Breast epithelium (tissue), 4 donors: Measurements from ENCODE around the gene CLK3. TPM values are rescaled to one million over a fixed set of nuclear protein-coding genes. Genes with fewer than 3 reads are reported as not detected.

ENCODE experiments used
- DNase-seq, 2 donors: peaks; one replicate each; pipeline ENCODE4 v3.0.0-alpha.2; 2019; ENCODE audit warnings: low spot score in 2 of 2
- H3K27ac ChIP-seq, 2 donors: fragments of 200-600 bp; sonication (generic) in 1 of 2; one replicate each; pipeline ENCODE4 v1.5.1; 2016 to 2019; ENCODE audit warnings: mild to moderate bottlenecking in 1 of 2
- H3K27me3 ChIP-seq, 2 donors: fragments of 200-600 bp; sonication (generic) in 1 of 2; one replicate each; pipeline versions ENCODE4 v1.5.1 to v1.6.0; 2017 to 2019; ENCODE audit warnings: control low read depth in 1 of 2, mild to moderate bottlenecking in 1 of 2
- H3K36me3 ChIP-seq: fragments of 200-600 bp; one replicate; pipeline ENCODE4 v1.5.1; 2019
- H3K4me1 ChIP-seq, 2 donors: fragments of 200-600 bp; sonication (generic); one replicate each; pipeline ENCODE4 v1.5.1; 2016 to 2019; ENCODE audit warnings: control low read depth in 1 of 2
- H3K4me3 ChIP-seq, 3 donors: fragments of 200-600 bp; sonication (generic); 1 replicate in 2 of 3; 2 replicates in 1 of 3; pipeline ENCODE4 v1.5.1; 2016 to 2019; ENCODE audit warnings: mild to moderate bottlenecking in 3 of 3, moderate library complexity in 2 of 3
- H3K9me3 ChIP-seq, 2 donors: fragments of 200-600 bp; sonication (generic) in 1 of 2; one replicate each; pipeline ENCODE4 v1.5.1; 2016 to 2019; ENCODE audit warnings: control low read depth in 1 of 2
- POLR2A ChIP-seq: fragments of 450-650 bp; IDR thresholded peaks from one replicate; pipeline ENCODE4 v1.6.1; 2016; ENCODE audit warnings: antibody characterized with exemption, mild to moderate bottlenecking, moderate library complexity
- POLR2AphosphoS5 ChIP-seq, 3 donors: sonication (generic); formaldehyde crosslinking; IDR thresholded peaks; one replicate each; pipeline ENCODE4 v1.6.1; 2017; ENCODE audit warnings: antibody characterized with exemption in 3 of 3
- intact Hi-C: fragments of 100-400 bp; cut with DNase I; formaldehyde crosslinking; loops from one replicate; pipeline ENCODE4 v1.15.1; 2023; ENCODE audit warnings: low total_unique reads
- total RNA-seq, 3 donors: library from RNA; depleted of rRNA; stranded (reverse); fragments of >200 nt; gene quantifications; one replicate each; pipeline ENCODE4 v1.1.0, GENCODE V29; 2016
- TF ChIP-seq, protein P1 (sequence below), 3 donors: fragments of 450-650 bp; IDR thresholded peaks; one replicate each; pipeline ENCODE4 v1.5.1; 2016 to 2017; ENCODE audit warnings: antibody characterized with exemption in 3 of 3, mild to moderate bottlenecking in 3 of 3, moderate library complexity in 3 of 3

The CLK3 gene
- total RNA-seq, 3 donors from 2014 or later, result 99.2 to 110 (median 101) TPM

- Histone ChIP-seq H3K4me3 (no peak overlapping the region), H3K27ac (peak overlapping the region; percentile 54 to 64), H3K27me3 (no peaks in the 10 kb centered on the region), H3K9me3 (no peaks in the 10 kb centered on the region), H3K36me3 (peaks cover 5% of the 10 kb centered on the region), H3K4me1 (peaks cover 0 to 8% of the 10 kb centered on the region in 2 donors)
- TF ChIP-seq POLR2AphosphoS5 (IDR thresholded peaks at IDR 0.05), result no peak
- intact Hi-C loops, result no loop called here
- no peak for DNase-seq
Measured at GRCh38 chr15:74664670-74665069, 49.0 kb downstream of the CLK3 start.

DNA sequence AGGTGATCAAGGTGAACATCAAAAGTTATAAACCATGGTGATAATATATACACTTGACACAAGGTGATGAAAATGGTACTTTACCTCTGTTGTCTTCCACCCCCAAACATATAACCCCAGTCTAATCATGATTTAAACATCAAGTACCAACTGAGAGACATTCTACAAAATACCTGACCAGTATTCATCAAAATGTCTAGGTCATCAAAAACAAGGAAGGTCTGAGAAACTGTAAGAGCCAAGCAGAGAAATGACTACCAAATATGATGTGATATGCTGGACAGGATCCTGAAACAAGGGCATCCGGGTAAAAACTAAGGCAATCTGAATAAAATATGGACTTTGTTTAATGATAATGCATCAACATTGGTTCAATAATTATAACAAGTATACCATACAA, 52.3 kb downstream of the CLK3 start:
- H3K27me3 ChIP-seq, result no peaks in the 10 kb centered on the region
- no peak for TF ChIP-seq POLR2AphosphoS5 (IDR thresholded peaks at IDR 0.05)
- TF ChIP-seq, protein P1, sequence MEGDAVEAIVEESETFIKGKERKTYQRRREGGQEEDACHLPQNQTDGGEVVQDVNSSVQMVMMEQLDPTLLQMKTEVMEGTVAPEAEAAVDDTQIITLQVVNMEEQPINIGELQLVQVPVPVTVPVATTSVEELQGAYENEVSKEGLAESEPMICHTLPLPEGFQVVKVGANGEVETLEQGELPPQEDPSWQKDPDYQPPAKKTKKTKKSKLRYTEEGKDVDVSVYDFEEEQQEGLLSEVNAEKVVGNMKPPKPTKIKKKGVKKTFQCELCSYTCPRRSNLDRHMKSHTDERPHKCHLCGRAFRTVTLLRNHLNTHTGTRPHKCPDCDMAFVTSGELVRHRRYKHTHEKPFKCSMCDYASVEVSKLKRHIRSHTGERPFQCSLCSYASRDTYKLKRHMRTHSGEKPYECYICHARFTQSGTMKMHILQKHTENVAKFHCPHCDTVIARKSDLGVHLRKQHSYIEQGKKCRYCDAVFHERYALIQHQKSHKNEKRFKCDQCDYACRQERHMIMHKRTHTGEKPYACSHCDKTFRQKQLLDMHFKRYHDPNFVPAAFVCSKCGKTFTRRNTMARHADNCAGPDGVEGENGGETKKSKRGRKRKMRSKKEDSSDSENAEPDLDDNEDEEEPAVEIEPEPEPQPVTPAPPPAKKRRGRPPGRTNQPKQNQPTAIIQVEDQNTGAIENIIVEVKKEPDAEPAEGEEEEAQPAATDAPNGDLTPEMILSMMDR (IDR thresholded peaks at IDR 0.05), result no peak
- TF ChIP-seq POLR2A, result no peak
- intact Hi-C loops, result no loop called here
- H3K4me3 ChIP-seq, result no peak overlapping the region
- H3K27ac ChIP-seq, result no peak overlapping the region
- no peak for DNase-seq
- no peaks in the 10 kb centered on the region for H3K9me3 ChIP-seq
- H3K4me1 ChIP-seq, result peaks cover 0 to 8% of the 10 kb centered on the region in 2 donors
- peaks cover 5% of the 10 kb centered on the region for H3K36me3 ChIP-seq

DNA sequence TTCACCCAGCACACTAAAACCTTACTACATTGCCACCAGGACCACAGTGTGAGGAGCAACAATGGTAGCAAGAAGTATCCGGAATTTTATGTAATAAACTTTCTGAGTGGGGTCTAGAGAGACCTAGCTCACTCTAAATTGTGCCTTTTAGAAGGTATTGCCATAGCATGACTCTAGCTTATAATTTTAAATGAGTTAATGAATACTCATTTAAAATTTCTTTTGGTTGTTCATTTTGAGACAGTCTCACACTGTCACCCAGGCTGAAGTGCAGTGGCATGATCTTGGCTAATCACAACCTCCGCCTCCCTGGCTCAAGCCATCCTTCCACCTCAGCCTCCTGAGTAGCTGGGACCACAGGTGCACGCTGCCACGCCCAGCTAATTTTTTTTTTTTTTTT, 54.0 kb downstream of the CLK3 start:
- H3K27ac ChIP-seq, result no peak overlapping the region
- no peak overlapping the region for H3K4me3 ChIP-seq
- intact Hi-C loops, result no loop called here
- peaks cover 5% of the 10 kb centered on the region for H3K36me3 ChIP-seq
- peaks cover 0 to under 1% of the 10 kb centered on the region in 2 donors for H3K4me1 ChIP-seq
- TF ChIP-seq, protein P1 (IDR thresholded peaks at IDR 0.05), result no peak
- no peak for TF ChIP-seq POLR2AphosphoS5 (IDR thresholded peaks at IDR 0.05)
- no peaks in the 10 kb centered on the region for H3K27me3 ChIP-seq
- H3K9me3 ChIP-seq, result no peaks in the 10 kb centered on the region
- DNase-seq, result no peak

- Histone ChIP-seq H3K27ac (no peak overlapping the region), H3K27me3 (no peaks in the 10 kb centered on the region), H3K9me3 (no peaks in the 10 kb centered on the region), H3K4me3 (no peak overlapping the region), H3K4me1 (no peaks in the 10 kb centered on the region), H3K36me3 (no peaks in the 10 kb centered on the region)
- DNase-seq, result no peak
- intact Hi-C loops, result no loop called here
- TF ChIP-seq, protein P1 (IDR thresholded peaks at IDR 0.05), result no peak
- no peak for TF ChIP-seq POLR2AphosphoS5 (IDR thresholded peaks at IDR 0.05)
Measured at GRCh38 chr15:74674161-74674560, 58.5 kb downstream of the CLK3 start.

DNA sequence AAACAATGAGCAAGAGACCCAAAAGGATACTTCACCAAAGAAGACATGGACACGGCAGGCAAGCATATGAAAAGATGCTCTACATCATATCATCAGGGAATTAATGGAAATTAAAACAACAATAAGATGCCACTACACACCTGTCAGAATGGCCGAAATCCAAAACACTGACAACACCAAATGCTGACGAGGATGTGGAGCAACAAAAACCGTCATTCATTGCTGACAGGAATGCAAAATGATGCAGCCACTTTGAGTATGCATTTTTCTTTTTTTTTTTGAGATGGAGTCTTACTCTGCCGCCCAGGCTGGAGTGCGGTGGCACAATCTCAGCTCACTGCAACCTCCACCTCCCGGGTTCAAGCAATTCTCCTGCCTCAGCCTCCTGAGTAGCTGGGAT, 61.2 kb downstream of the CLK3 start:
- Histone ChIP-seq H3K4me3 (no peak overlapping the region), H3K9me3 (no peaks in the 10 kb centered on the region), H3K36me3 (no peaks in the 10 kb centered on the region), H3K27me3 (no peaks in the 10 kb centered on the region), H3K27ac (no peak overlapping the region), H3K4me1 (no peaks in the 10 kb centered on the region)
- TF ChIP-seq, protein P1 (IDR thresholded peaks at IDR 0.05), result no peak
- TF ChIP-seq POLR2A (no peak), POLR2AphosphoS5 (IDR thresholded peaks at IDR 0.05) (no peak)
- intact Hi-C loops, result no loop called here
- no peak for DNase-seq

Other genes with a start within 250 kb of the CLK3 start
- gene CYP11A1, start 248.2 kb upstream of the CLK3 start, total RNA-seq, result 1 to 10 TPM; 1.1 to 4.6 (median 1.3) TPM
- gene SEMA7A, start 181.9 kb upstream of the CLK3 start, total RNA-seq, result 1 to 10 TPM in 1 of 3 donors, under 1 TPM in 2; 0.80 to 1.3 (median 0.88) TPM
- gene UBL7, start 154.7 kb upstream of the CLK3 start, total RNA-seq, result 10 to 100 TPM; 39.0 to 48.9 (median 44.5) TPM
- gene ARID3B, start 74.6 kb upstream of the CLK3 start, total RNA-seq, result 1 to 10 TPM; 5.2 to 6.0 (median 5.9) TPM
- gene EDC3, start 80.2 kb downstream of the CLK3 start, total RNA-seq, result 10 to 100 TPM; 13.8 to 21.7 (median 20.3) TPM
- gene CYP1A1, start 109.7 kb downstream of the CLK3 start, total RNA-seq, result 10 to 100 TPM in 1 of 3 donors, 1 to 10 TPM in 1, under 1 TPM in 1; 0.80 to 32.1 (median 4.8) TPM
- gene CYP1A2, start 133.0 kb downstream of the CLK3 start, total RNA-seq, result not detected
- gene CSK, start 166.2 kb downstream of the CLK3 start, total RNA-seq, result 10 to 100 TPM; 18.7 to 26.2 (median 18.7) TPM
- gene LMAN1L, start 197.0 kb downstream of the CLK3 start, total RNA-seq, result under 1 TPM in 1 of 3 donors, not detected in 2; 0.15 TPM
- gene CPLX3, start 210.8 kb downstream of the CLK3 start, total RNA-seq, result under 1 TPM in 1 of 3 donors, not detected in 2; 0.66 TPM
- 10 to 100 TPM; 28.3 to 48.8 (median 48.0) TPM for gene ULK3, start 227.3 kb downstream of the CLK3 start, total RNA-seq